Lower leg skin (tissue), 3 donors: Measurements from ENCODE around the gene ADAM17.

ENCODE experiments used
- CTCF ChIP-seq, 3 donors: fragments of 450-650 bp; IDR thresholded peaks; one replicate each; pipeline ENCODE4 v1.5.1; 2016; ENCODE audit warnings: antibody characterized with exemption in 3 of 3, mild to moderate bottlenecking in 3 of 3, moderate library complexity in 2 of 3
- POLR2A ChIP-seq, 2 donors: fragments of 450-650 bp; IDR thresholded peaks; one replicate each; pipeline ENCODE4 v1.6.1; 2016 to 2017; ENCODE audit warnings: antibody characterized with exemption in 2 of 2, mild to moderate bottlenecking in 1 of 2, moderate library complexity in 1 of 2

DNA sequence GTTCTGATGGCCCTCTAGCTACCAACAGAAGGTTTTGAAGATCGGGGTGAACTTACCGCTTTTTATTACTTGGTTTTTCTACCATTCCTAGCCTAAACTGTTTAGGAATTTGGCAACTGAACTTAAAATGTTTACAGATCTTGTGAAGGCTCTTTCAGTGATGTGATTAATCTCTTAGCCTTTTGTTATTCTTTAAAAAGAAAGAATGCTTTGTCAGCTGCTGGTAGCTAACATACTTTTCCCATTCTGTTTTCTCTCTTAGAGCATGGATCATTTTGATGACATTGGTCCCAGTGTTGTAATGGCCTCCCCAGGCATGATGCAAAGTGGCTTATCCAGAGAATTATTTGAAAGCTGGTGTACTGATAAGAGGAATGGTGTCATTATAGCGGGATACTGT, 114.1 kb downstream of the ADAM17 start:
- TF ChIP-seq CTCF (IDR thresholded peaks at IDR 0.05) (no peak), POLR2A (IDR thresholded peaks at IDR 0.05) (no peak)
